Rectal smooth muscle tissue (tissue), 1 donor: Measurements from ENCODE around the gene CLDN15.

Experiments
- H3K27ac ChIP-seq: one replicate; pipeline ENCODE4 v1.7.0; 2013; ENCODE audit warnings: low read depth, low read length, inconsistent platforms
- H3K27me3 ChIP-seq: one replicate; pipeline ENCODE4 v1.7.0; 2013; ENCODE audit warnings: low read length; ENCODE audit not compliant: control insufficient read depth, insufficient read depth
- H3K36me3 ChIP-seq: one replicate; pipeline ENCODE4 v1.7.0; 2013; ENCODE audit warnings: low read length; ENCODE audit not compliant: control insufficient read depth, insufficient read depth
- H3K4me1 ChIP-seq: one replicate; pipeline ENCODE4 v1.7.0; 2013; ENCODE audit warnings: low read length; ENCODE audit not compliant: control insufficient read depth, insufficient read depth
- H3K4me3 ChIP-seq: one replicate; pipeline ENCODE4 v1.7.0; 2013; ENCODE audit warnings: low read length
- H3K9ac ChIP-seq: one replicate; pipeline ENCODE4 v1.7.0; 2013; ENCODE audit warnings: low read length

The CLDN15 gene

DNA sequence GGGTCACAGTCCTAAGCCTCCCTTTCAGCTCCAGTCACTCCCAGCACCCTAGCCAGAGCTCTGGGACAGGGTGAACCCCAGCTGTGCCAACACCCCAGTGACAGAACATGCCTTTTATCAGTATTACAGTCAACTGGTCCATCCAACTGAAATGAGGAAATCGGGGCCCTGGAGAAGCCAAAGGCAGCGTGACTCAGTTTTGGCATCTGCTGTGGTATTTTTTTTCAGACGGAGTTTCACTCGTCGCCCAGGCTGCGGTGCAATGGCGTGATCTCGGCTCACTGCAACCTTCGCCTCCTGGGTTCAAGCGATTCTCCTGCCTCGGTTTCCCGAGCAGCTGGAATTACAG is 3.4 kb upstream of the CLDN15 start:
- Histone ChIP-seq H3K4me1 (peaks cover 13% of the 10 kb centered on the region), H3K27me3 (no peaks in the 10 kb centered on the region), H3K27ac (no peak overlapping the region), H3K36me3 (peaks cover 14% of the 10 kb centered on the region), H3K4me3 (no peak overlapping the region), H3K9ac (no peak overlapping the region)

DNA sequence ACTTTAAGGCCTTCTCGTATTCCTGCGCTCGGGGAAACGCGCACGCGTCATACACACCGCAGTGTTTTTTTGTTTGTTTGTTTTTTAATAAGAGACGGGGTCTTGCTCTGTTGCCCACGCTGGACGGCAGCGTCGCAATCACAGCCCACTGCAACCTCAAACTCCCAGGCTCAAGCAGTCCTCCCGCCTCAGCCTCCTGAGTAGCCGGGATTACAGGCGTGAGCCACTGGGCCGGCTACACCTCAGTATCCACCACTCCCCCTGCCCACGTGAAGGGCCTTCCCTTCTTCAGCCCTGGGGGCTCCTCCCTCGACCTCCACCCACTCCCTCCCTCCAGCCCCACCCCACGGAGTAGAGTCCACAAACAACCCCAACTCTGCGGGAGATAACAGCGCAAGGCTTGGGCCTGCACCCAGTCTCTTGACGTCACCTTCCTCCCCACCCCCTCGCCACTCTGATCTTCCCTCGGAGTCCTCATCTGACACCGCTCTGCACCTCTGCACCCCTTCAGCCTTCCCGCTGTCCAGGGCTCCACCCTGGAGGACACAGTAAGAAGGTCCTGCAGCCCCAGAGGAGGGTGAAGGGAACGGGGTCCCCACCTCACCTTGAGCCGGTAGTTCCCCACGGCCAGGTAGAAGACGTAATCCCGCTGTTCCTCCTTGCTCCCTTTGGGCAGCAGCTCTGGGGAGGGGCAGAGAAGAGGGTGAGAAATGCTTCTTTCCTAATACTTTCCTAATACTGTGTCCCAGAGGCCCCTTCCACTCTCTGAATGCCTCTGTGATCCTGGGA is 2.8 kb upstream of the CLDN15 start:
- Histone ChIP-seq H3K9ac (no peak overlapping the region), H3K4me1 (peaks cover 13% of the 10 kb centered on the region), H3K27ac (no peak overlapping the region), H3K27me3 (no peaks in the 10 kb centered on the region), H3K4me3 (no peak overlapping the region), H3K36me3 (peaks cover 14% of the 10 kb centered on the region)

DNA sequence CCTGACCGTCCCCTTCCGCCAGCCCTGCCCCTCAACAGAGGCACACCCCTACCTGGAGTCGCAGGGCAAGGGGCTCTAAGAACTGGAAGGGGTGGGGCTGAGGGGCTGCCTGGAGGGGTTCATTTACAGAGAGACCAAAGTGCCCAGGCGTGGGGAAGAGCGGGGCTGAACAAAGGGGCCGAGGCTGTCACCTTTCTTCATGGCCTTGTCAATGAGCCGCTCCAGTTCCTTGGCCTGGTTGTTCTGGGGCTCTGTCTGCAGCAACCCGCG is 2.3 kb upstream of the CLDN15 start:
- peaks cover 11% of the 10 kb centered on the region for H3K4me1 ChIP-seq
- H3K9ac ChIP-seq: no peak overlapping the region
- H3K4me3 ChIP-seq: no peak overlapping the region
- H3K36me3 ChIP-seq: peaks cover 14% of the 10 kb centered on the region
- no peaks in the 10 kb centered on the region for H3K27me3 ChIP-seq
- no peak overlapping the region for H3K27ac ChIP-seq

DNA sequence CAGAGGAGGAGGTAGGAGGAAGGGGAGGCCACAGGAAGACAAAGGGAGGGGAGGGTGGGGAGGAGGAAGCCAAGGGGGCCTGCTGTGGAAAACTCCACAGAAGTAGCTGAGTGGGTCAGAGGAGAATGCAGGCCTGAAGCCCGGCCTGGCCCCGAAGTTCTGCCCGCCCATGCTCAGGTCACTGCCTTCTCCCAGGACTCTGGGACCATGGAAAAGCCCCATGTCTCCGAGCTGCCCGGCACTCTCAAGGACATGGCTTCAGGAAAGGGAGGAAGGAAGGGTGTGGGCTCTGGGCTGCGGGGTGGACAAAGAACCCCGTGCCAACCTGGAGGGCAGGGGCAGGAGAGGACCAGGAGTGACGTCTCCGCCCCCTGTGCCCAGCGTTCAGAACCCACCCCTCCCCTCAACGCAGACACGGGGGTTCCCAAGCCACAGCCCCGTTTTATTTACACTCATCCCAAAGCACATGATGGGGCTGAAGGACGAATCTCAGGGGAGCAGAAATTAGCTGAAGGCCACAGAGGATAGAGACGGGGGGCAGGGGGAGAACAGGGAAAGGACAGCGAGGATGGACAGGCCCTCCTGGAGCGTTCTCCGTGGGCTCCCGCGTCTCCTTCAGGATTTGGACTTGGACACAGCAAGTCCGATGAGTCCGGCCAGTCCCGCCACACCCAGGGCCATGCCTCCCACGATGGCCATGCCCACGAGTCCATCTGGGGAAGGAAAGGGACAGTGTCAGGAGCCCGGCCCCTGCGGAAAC is 1.8 kb upstream of the CLDN15 start:
- Histone ChIP-seq H3K4me1 (peaks cover 11% of the 10 kb centered on the region), H3K36me3 (peaks cover 14% of the 10 kb centered on the region)

DNA sequence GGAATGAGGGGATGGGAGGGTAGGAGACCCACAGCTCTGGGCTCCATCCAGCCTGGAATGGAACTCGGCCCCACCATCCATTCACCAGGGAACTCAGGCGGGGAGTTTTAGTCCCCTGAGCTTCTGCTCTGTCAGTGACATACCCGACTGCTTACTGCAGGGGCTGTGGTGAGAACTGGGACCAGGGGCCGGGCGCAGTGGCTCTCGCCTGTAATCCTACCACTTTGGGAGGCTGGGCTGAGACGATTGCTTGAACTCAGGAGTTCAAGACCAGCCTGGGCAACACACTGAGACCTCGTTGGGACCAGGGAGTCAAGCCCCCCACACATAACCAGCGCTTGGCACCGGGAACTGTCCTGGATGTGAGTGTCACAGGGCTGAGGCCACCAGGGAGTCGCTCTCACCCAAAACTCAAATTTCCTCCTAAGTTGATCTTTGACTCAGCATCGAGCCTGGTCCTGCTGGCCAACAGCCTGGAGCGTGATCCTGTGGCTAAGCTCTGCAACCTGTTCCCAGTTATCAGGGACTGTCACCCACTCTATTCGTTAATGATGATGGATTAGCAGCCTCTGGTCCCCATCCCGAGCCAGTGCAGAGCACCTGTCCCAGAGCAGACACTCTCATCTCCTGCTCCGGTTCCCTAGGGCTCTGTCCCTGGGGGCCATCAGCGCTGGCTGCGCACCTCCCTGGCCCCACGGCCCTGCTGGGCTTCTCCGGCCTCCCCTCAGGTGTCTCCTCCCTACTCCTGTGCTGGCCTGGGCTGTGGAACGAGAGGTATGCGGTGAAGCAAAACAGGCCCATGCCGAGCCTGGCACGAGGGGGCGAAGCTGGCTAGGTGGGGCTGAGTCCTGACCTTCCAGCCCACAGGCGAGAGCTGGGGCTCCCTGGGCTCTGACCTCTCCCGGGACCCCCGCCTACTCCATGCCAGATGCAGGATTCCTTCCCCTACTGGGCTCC is 902 bp upstream of the CLDN15 start:
- Histone ChIP-seq H3K27me3 (no peaks in the 10 kb centered on the region), H3K9ac (no peak overlapping the region), H3K4me3 (peak overlapping the region; percentile 15), H3K36me3 (peaks cover 14% of the 10 kb centered on the region), H3K27ac (peak overlapping the region; percentile 65), H3K4me1 (peaks cover 5% of the 10 kb centered on the region)

More for the DNA sequence above, 1.8 kb upstream of the CLDN15 start:
- no peaks in the 10 kb centered on the region for H3K27me3 ChIP-seq
- H3K4me3 ChIP-seq: no peak overlapping the region
- no peak overlapping the region for H3K9ac ChIP-seq
- no peak overlapping the region for H3K27ac ChIP-seq

GRCh38 chr7:101236292-101236835 is 1.2 kb downstream of the CLDN15 start:
- Histone ChIP-seq H3K27me3 (no peaks in the 10 kb centered on the region), H3K36me3 (peaks cover 14% of the 10 kb centered on the region), H3K9ac (peak overlapping the region; percentile 17), H3K4me1 (peaks cover 3% of the 10 kb centered on the region), H3K27ac (no peak overlapping the region), H3K4me3 (peak overlapping the region; percentile 17)

GRCh38 chr7:101235522-101235921 is 2.1 kb downstream of the CLDN15 start:
- Histone ChIP-seq H3K9ac (no peak overlapping the region), H3K36me3 (peaks cover 14% of the 10 kb centered on the region), H3K4me1 (peaks cover 3% of the 10 kb centered on the region), H3K4me3 (peak overlapping the region; percentile 17), H3K27ac (no peak overlapping the region), H3K27me3 (no peaks in the 10 kb centered on the region)

DNA sequence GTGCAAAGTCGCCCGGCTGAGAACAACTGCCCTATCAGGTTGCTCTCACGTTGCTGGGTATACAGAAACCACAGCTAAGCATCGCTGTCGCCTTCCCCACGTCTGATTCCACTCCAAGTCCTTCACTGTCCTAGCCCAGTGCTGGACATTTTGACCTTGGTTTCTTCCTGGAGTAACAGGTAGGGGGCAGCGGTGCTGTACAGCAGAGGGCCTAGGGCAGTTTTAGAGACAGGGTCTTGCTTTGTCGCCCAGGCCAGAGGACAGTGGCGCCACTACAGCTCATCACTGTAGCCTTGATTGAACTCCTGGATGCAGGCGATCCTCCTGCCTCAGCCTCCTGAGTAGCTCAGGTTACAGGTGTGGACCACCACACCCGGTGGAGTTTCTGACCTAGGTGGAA is 2.6 kb downstream of the CLDN15 start:
- Histone ChIP-seq H3K9ac (no peak overlapping the region), H3K27me3 (no peaks in the 10 kb centered on the region), H3K27ac (no peak overlapping the region), H3K36me3 (peaks cover 10% of the 10 kb centered on the region), H3K4me3 (no peak overlapping the region), H3K4me1 (peaks cover 3% of the 10 kb centered on the region)

DNA sequence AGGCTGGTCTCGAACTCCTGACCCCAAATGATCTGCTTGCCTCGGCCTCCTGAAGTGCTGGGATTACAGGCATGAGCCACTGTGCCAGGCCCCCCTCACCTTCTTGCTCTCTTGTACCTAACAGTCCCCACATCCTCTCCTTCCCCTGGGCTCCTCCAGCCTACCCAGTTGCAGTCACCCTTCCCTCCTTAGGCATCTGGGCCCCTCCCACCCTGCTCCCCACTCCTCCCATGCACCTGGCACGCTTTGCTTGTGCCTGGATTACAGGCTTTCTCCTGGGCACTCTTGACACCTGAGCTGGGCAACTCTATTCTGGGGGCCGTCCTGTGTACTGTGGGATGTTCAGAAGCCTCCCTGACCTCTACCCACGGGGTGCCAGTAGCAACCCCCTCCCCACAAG is 3.0 kb downstream of the CLDN15 start:
- Histone ChIP-seq H3K9ac (no peak overlapping the region), H3K27me3 (no peaks in the 10 kb centered on the region), H3K4me3 (no peak overlapping the region), H3K36me3 (peaks cover 7% of the 10 kb centered on the region), H3K4me1 (peaks cover 3% of the 10 kb centered on the region), H3K27ac (no peak overlapping the region)

DNA sequence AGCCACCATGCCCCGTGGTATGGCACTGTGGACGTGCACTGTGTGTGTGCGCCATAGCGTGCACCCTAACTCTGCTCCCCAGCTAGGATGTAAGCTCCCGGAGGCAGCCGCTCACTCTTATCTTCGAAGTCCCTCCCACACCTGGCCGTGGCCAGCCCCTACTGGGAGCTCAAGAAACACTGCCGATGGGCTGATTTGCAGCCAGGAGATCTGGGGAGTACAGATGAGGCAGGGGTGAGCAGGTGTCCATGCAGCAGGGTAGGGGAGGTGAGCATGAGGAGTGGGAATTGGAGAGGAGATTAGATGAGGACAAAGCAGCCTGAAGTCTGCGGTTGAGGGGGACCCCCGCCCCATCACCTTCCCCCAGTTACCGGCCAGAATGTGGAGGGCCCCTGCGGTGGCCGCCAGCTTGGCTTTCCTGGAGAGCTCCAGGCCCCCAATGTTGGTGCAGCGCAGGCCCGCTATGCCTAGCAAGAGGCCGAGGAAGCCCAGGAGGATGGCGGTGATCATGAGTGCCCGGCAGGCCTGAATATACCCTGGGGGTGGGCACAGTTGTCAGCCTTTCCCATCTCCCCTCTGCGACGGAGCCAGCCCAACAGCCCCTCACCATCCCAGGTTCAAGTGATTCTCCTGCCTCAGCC is 3.6 kb downstream of the CLDN15 start:
- Histone ChIP-seq H3K27ac (no peak overlapping the region), H3K27me3 (no peaks in the 10 kb centered on the region), H3K4me1 (peaks cover 3% of the 10 kb centered on the region), H3K4me3 (no peak overlapping the region), H3K36me3 (peaks cover 2% of the 10 kb centered on the region), H3K9ac (no peak overlapping the region)

GRCh38 chr7:101232141-101232850 is 5.3 kb downstream of the CLDN15 start:
- Histone ChIP-seq H3K27ac (no peak overlapping the region), H3K36me3 (peaks cover 4% of the 10 kb centered on the region), H3K4me1 (peaks cover under 1% of the 10 kb centered on the region), H3K27me3 (no peaks in the 10 kb centered on the region), H3K9ac (no peak overlapping the region), H3K4me3 (peak overlapping the region; percentile 51)
